Measurements from ENCODE around the gene RBM10. TPM values are rescaled to one million over a fixed set of nuclear protein-coding genes. Genes with fewer than 3 reads are reported as not detected.

The RBM10 gene
- total RNA-seq, 1 donor from 2014 or later = 52.4 TPM

GRCh38 chrX:47198026-47198686, 53.1 kb downstream of the RBM10 start:
- Histone ChIP-seq H3K36me3 (peaks cover 43 to 53% of the 10 kb centered on the region in 2 donors), H3K9me3 (no peaks in the 10 kb centered on the region), H3K27me3 (no peaks in the 10 kb centered on the region), H3K4me3 (peak overlapping the region in 1 of 2 donors; percentile 17), H3K27ac (no peak overlapping the region), H3K4me1 (peaks cover 12 to 23% of the 10 kb centered on the region in 2 donors)
- intact Hi-C loops (cut with DNase I) = loop anchor here (10.0 kb wide), 1 partner anchor 457 kb away; the partner anchor contains the start of genes ELK1 and UXT
- DNase-seq (ENCODE audit: low spot score in 2 of 2) = no peak
- no peak for TF ChIP-seq CTCF (IDR thresholded peaks at IDR 0.05)

GRCh38 chrX:47198687-47199080, 53.7 kb downstream of the RBM10 start:
- H3K27ac ChIP-seq = no peak overlapping the region
- DNase-seq (ENCODE audit: low spot score in 2 of 2) = no peak
- peaks cover 12 to 21% of the 10 kb centered on the region in 2 donors for H3K4me1 ChIP-seq

DNA sequence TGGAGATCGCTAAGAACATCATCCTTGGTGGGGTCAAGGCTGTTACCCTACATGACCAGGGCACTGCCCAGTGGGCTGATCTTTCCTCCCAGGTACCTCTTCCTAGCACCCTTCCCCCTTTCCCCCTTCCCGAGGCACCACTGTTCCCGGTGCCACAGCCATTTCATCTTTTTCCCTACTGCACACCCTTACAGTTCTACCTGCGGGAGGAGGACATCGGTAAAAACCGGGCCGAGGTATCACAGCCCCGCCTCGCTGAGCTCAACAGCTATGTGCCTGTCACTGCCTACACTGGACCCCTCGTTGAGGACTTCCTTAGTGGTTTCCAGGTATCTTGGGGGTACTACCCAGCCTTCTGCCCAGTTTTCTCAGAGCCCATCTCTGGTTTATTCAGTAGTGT, 54.3 kb downstream of the RBM10 start:
- intact Hi-C loops (cut with DNase I) = loop anchor here (10.0 kb wide), 1 partner anchor 456 kb away; the partner anchor contains the start of genes ELK1 and UXT
- H3K4me1 ChIP-seq = peaks cover 12 to 21% of the 10 kb centered on the region in 2 donors
- no peaks in the 10 kb centered on the region for H3K27me3 ChIP-seq
- no peak for DNase-seq (ENCODE audit: low spot score in 2 of 2)
- H3K4me3 ChIP-seq = no peak overlapping the region
- peaks cover 51 to 64% of the 10 kb centered on the region in 2 donors for H3K36me3 ChIP-seq
- no peak for TF ChIP-seq CTCF (IDR thresholded peaks at IDR 0.05)
- no peaks in the 10 kb centered on the region for H3K9me3 ChIP-seq
- H3K27ac ChIP-seq = no peak overlapping the region

More at GRCh38 chrX:47198687-47199080, 53.7 kb downstream of the RBM10 start:
- H3K27me3 ChIP-seq = no peaks in the 10 kb centered on the region
- peaks cover 48 to 58% of the 10 kb centered on the region in 2 donors for H3K36me3 ChIP-seq
- no peaks in the 10 kb centered on the region for H3K9me3 ChIP-seq
- intact Hi-C loops (cut with DNase I) = loop anchor here (10.0 kb wide), 1 partner anchor 456 kb away; the partner anchor contains the start of genes ELK1 and UXT
- no peak overlapping the region for H3K4me3 ChIP-seq
- no peak for TF ChIP-seq CTCF (IDR thresholded peaks at IDR 0.05)

- no peak for DNase-seq (ENCODE audit: low spot score in 2 of 2)
- Histone ChIP-seq H3K9me3 (no peaks in the 10 kb centered on the region), H3K4me1 (peaks cover 11 to 12% of the 10 kb centered on the region in 2 donors), H3K27me3 (no peaks in the 10 kb centered on the region), H3K4me3 (no peak overlapping the region), H3K27ac (peak overlapping the region in 1 of 2 donors; percentile 46), H3K36me3 (peaks cover 60 to 77% of the 10 kb centered on the region in 2 donors)
- intact Hi-C loops (cut with DNase I) = no loop called here
- TF ChIP-seq CTCF (IDR thresholded peaks at IDR 0.05) = no peak
These were observed 55.5 kb downstream of the RBM10 start for GRCh38 chrX:47200385-47201150.

- H3K27me3 ChIP-seq = no peaks in the 10 kb centered on the region
- H3K4me1 ChIP-seq = peaks cover 4% of the 10 kb centered on the region in 2 donors
- no peak overlapping the region for H3K4me3 ChIP-seq
- H3K36me3 ChIP-seq = peaks cover 69 to 86% of the 10 kb centered on the region in 2 donors
- H3K9me3 ChIP-seq = no peaks in the 10 kb centered on the region
- no peak overlapping the region for H3K27ac ChIP-seq
- no peak for DNase-seq (ENCODE audit: low spot score in 2 of 2)
- TF ChIP-seq CTCF (IDR thresholded peaks at IDR 0.05) = no peak
- intact Hi-C loops (cut with DNase I) = no loop called here
These were observed 56.4 kb downstream of the RBM10 start for GRCh38 chrX:47201345-47201944.

Data from ascending aorta (tissue), 2 donors.